ENCODE data around the gene SLC25A3.

DNA sequence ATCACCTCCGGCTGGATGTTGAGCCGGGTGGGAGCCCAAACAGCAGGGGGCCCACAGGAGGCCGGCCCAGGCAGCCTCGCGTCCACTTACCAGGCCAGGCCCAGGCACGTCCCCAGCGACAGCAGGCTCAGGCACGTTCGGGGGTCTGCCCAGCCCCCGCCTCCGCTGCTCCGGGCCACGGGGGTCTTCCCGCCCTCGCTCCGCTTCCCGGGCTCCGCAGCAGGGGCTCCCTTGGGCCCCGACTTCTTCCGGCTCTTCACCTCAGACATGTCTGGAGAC is 50.9 kb downstream of the SLC25A3 start:
- no peak for TF ChIP-seq POLR2A (IDR thresholded peaks at IDR 0.05)
- TF ChIP-seq, protein P1, sequence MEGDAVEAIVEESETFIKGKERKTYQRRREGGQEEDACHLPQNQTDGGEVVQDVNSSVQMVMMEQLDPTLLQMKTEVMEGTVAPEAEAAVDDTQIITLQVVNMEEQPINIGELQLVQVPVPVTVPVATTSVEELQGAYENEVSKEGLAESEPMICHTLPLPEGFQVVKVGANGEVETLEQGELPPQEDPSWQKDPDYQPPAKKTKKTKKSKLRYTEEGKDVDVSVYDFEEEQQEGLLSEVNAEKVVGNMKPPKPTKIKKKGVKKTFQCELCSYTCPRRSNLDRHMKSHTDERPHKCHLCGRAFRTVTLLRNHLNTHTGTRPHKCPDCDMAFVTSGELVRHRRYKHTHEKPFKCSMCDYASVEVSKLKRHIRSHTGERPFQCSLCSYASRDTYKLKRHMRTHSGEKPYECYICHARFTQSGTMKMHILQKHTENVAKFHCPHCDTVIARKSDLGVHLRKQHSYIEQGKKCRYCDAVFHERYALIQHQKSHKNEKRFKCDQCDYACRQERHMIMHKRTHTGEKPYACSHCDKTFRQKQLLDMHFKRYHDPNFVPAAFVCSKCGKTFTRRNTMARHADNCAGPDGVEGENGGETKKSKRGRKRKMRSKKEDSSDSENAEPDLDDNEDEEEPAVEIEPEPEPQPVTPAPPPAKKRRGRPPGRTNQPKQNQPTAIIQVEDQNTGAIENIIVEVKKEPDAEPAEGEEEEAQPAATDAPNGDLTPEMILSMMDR (IDR thresholded peaks at IDR 0.05): peak in 1 of 5 experiments; percentile 12

All from tibial nerve (tissue), 3 donors.